ENCODE results near the gene DVL2.

The DVL2 gene

GRCh38 chr17:7179317-7180254 is 54.7 kb downstream of the DVL2 start, which contains the start of gene ASGR1:
TSS of gene ASGR1 (minus strand) at chr17:7179370. CDS start at chr17:7178563, 807 bp downstream.
- no peak for DNase-seq (ENCODE audit: low read depth, low spot score)
- H3K36me3 ChIP-seq (ENCODE audit: control insufficient read depth, insufficient read depth, low read length) = no peaks in the 10 kb centered on the region
- WGBS (ENCODE audit: insufficient coverage, insufficient read length) = no CpG with 5 or more reads among the region's 20 CpGs
- H3K9me3 ChIP-seq (ENCODE audit: control insufficient read depth, insufficient read depth, low read length) = no peaks in the 10 kb centered on the region
- H3K27me3 ChIP-seq (ENCODE audit: control insufficient read depth, insufficient read depth, low read length) = peaks cover 3% of the 10 kb centered on the region; the same call in 1 of the 2 replicates
- H3K4me1 ChIP-seq (ENCODE audit: control insufficient read depth, insufficient read depth, low read length) = peaks cover 1% of the 10 kb centered on the region; the same call in 1 of the 2 replicates
- H3K4me3 ChIP-seq (ENCODE audit: low read length) = peak within 1 kb of the TSS; percentile 45; the same call in 1 of the 2 replicates
- H3K27ac ChIP-seq (ENCODE audit: low read length) = no peak within 1 kb of the TSS

DNA sequence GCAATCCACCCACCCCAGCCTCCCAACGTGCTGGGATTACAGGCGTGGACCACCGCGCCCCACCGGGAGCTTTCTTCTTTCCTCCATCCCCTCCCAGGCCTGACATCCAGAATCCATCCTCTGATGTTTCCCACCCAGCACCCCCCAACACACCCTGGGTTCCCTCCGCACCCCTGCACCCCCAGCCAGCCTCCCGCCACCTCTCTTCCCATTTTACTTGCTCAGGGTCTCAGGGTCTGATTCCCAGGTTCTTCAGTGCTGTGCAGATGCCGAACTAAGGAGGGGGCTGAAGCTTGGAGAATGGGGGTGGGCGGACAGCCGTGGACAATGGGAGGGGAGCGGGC is 55.4 kb downstream of the DVL2 start:
- Histone ChIP-seq H3K27ac (ENCODE audit: low read length) (no peak overlapping the region), H3K4me1 (ENCODE audit: control insufficient read depth, insufficient read depth, low read length) (peaks cover 1% of the 10 kb centered on the region; the same call in 1 of the 2 replicates), H3K4me3 (ENCODE audit: low read length) (no peak overlapping the region), H3K27me3 (ENCODE audit: control insufficient read depth, insufficient read depth, low read length) (peaks cover 3% of the 10 kb centered on the region; the same call in 1 of the 2 replicates), H3K36me3 (ENCODE audit: control insufficient read depth, insufficient read depth, low read length) (no peaks in the 10 kb centered on the region), H3K9me3 (ENCODE audit: control insufficient read depth, insufficient read depth, low read length) (no peaks in the 10 kb centered on the region)
- no peak for DNase-seq (ENCODE audit: low read depth, low spot score)
- WGBS (ENCODE audit: insufficient coverage, insufficient read length) = no CpG with 5 or more reads among the region's 11 CpGs

DNA sequence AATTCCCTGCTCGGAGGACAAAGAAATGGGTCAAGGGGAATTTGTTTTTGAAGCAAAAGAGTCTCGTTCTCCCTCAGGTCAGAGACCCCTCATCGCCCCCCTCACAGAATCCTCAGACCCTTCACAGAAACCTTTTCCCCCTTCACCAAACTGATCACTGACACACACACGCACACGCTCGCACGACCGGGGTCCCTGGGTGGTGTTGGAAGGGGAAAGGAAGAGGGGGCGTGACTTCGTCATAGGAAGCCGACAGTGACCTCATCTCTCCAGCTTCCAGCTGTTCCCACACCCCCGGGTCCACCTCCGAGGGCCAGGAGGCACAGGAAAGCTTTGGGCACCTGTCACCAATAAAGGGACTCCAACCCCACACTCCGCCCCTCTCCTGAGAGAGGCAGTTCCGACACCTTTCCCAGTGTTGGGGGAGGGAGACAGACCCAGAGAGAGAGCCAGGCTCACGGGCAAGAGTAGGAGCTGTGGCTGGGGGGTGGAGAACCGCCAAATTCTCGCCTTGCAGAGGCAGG is 56.3 kb downstream of the DVL2 start:
- Histone ChIP-seq H3K36me3 (ENCODE audit: control insufficient read depth, insufficient read depth, low read length) (no peaks in the 10 kb centered on the region), H3K4me1 (ENCODE audit: control insufficient read depth, insufficient read depth, low read length) (no peaks in the 10 kb centered on the region), H3K4me3 (ENCODE audit: low read length) (peak overlapping the region; percentile 45; the same call in 1 of the 2 replicates), H3K27me3 (ENCODE audit: control insufficient read depth, insufficient read depth, low read length) (peaks cover 3% of the 10 kb centered on the region; the same call in 1 of the 2 replicates), H3K27ac (ENCODE audit: low read length) (no peak overlapping the region), H3K9me3 (ENCODE audit: control insufficient read depth, insufficient read depth, low read length) (no peaks in the 10 kb centered on the region)
- WGBS (ENCODE audit: insufficient coverage, insufficient read length) = no CpG with 5 or more reads among the region's 18 CpGs
- DNase-seq (ENCODE audit: low read depth, low spot score) = no peak

DNA sequence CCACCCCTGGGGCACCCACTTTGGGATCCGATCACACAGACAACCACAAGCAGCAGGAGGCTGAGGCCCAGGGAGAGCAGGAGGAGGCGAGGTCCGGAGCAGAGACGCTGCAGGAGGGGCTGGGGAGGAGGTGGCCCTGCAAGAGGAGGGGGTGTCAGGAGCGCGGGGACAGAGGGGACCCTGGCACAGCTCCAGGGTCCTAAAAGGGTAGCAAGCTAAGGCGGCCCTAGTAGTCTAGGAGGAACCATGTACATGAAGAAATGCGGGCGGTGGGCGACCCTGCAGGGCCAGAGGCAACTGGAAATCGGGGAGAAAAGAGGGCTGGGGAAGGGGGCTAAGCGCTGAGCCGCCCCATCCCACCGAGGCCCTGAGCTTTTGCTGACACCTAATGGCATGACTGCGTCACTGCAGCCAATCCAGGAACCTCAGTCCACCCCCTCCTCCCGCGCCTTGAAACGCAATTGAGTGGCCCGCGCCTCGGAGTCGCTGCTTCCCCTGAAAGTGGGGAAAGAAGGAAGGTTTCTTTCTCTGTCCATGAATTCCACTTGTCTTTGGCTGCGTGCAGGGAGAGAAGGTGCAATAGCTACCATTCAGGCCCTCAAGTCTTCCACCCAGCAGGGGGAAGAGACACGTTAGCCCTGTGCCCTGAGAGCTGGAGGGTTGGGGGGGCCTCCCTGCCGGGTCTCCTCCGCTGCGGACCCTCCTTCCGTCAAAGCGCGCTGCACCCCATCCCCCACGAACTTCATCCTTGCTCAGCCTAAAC is 56.9 kb downstream of the DVL2 start:
- DNase-seq (ENCODE audit: low read depth, low spot score) = no peak
- no peaks in the 10 kb centered on the region for H3K9me3 ChIP-seq (ENCODE audit: control insufficient read depth, insufficient read depth, low read length)
- no peaks in the 10 kb centered on the region for H3K36me3 ChIP-seq (ENCODE audit: control insufficient read depth, insufficient read depth, low read length)
- H3K27ac ChIP-seq (ENCODE audit: low read length) = no peak overlapping the region
- H3K27me3 ChIP-seq (ENCODE audit: control insufficient read depth, insufficient read depth, low read length) = peaks cover 3% of the 10 kb centered on the region; the same call in 1 of the 2 replicates
- no peaks in the 10 kb centered on the region for H3K4me1 ChIP-seq (ENCODE audit: control insufficient read depth, insufficient read depth, low read length)
- peak overlapping the region; percentile 45; the same call in 1 of the 2 replicates for H3K4me3 ChIP-seq (ENCODE audit: low read length)
- WGBS (ENCODE audit: insufficient coverage, insufficient read length) = no CpG with 5 or more reads among the region's 31 CpGs

GRCh38 chr17:7176841-7177190 is 57.5 kb downstream of the DVL2 start:
- no peaks in the 10 kb centered on the region for H3K36me3 ChIP-seq (ENCODE audit: control insufficient read depth, insufficient read depth, low read length)
- peaks cover 3% of the 10 kb centered on the region; the same call in 1 of the 2 replicates for H3K27me3 ChIP-seq (ENCODE audit: control insufficient read depth, insufficient read depth, low read length)
- no peak overlapping the region for H3K27ac ChIP-seq (ENCODE audit: low read length)
- WGBS (ENCODE audit: insufficient coverage, insufficient read length) = no CpG with 5 or more reads among the region's 17 CpGs
- H3K9me3 ChIP-seq (ENCODE audit: control insufficient read depth, insufficient read depth, low read length) = no peaks in the 10 kb centered on the region
- no peaks in the 10 kb centered on the region for H3K4me1 ChIP-seq (ENCODE audit: control insufficient read depth, insufficient read depth, low read length)
- no peak for DNase-seq (ENCODE audit: low read depth, low spot score)
- H3K4me3 ChIP-seq (ENCODE audit: low read length) = peak overlapping the region; percentile 45; the same call in 1 of the 2 replicates

- peaks cover 3% of the 10 kb centered on the region; the same call in 1 of the 2 replicates for H3K27me3 ChIP-seq (ENCODE audit: control insufficient read depth, insufficient read depth, low read length)
- no peak for DNase-seq (ENCODE audit: low read depth, low spot score)
- no peaks in the 10 kb centered on the region for H3K4me1 ChIP-seq (ENCODE audit: control insufficient read depth, insufficient read depth, low read length)
- 100% methylated on average over 1 of the region's 1 CpG for WGBS (ENCODE audit: insufficient coverage, insufficient read length)
- no peaks in the 10 kb centered on the region for H3K36me3 ChIP-seq (ENCODE audit: control insufficient read depth, insufficient read depth, low read length)
- H3K4me3 ChIP-seq (ENCODE audit: low read length) = no peak overlapping the region
- H3K27ac ChIP-seq (ENCODE audit: low read length) = no peak overlapping the region
- no peaks in the 10 kb centered on the region for H3K9me3 ChIP-seq (ENCODE audit: control insufficient read depth, insufficient read depth, low read length)
Observed at GRCh38 chr17:7176107-7176840, 58.0 kb downstream of the DVL2 start.

Data from iPS DF 6.9 (cell line).